IPS-20b (cell line): ENCODE measurements around the gene PKP4.
"Not testable (repeated sequence)": the region's sequence is repeated elsewhere in the genome, so short reads cannot be mapped to it uniquely, and the experiment has no call there.

ENCODE experiments used
- H3K27ac ChIP-seq: one replicate; pipeline ENCODE4 v1.5.1; 2013; ENCODE audit warnings: low read length
- H3K27me3 ChIP-seq: 2 replicates; pipeline ENCODE4 v1.6.1; 2013; ENCODE audit warnings: mild to moderate bottlenecking, low read length, inconsistent platforms; ENCODE audit not compliant: insufficient read depth
- H3K36me3 ChIP-seq: 2 replicates; pipeline ENCODE4 v1.6.1; 2013; ENCODE audit warnings: low read depth, mild to moderate bottlenecking, inconsistent platforms, low read length, moderate library complexity; ENCODE audit not compliant: insufficient read depth
- H3K4me1 ChIP-seq: 2 replicates; pipeline ENCODE4 v1.6.1; 2013; ENCODE audit warnings: mild to moderate bottlenecking, control low read depth, inconsistent platforms, low read length, moderate library complexity; ENCODE audit not compliant: insufficient read depth
- H3K4me3 ChIP-seq: 2 replicates; pipeline ENCODE4 v1.5.1; 2013; ENCODE audit warnings: mild to moderate bottlenecking, low read length, inconsistent platforms
- H3K9ac ChIP-seq: 2 replicates; pipeline ENCODE4 v1.6.1; 2013; ENCODE audit warnings: low read depth, mild to moderate bottlenecking, inconsistent platforms, low read length, moderate library complexity
- H3K9me3 ChIP-seq: 2 replicates; pipeline ENCODE4 v1.6.1; 2013; ENCODE audit warnings: mild to moderate bottlenecking, low read depth, low read length, inconsistent platforms; ENCODE audit not compliant: insufficient read depth

PKP4 gene, protein sequence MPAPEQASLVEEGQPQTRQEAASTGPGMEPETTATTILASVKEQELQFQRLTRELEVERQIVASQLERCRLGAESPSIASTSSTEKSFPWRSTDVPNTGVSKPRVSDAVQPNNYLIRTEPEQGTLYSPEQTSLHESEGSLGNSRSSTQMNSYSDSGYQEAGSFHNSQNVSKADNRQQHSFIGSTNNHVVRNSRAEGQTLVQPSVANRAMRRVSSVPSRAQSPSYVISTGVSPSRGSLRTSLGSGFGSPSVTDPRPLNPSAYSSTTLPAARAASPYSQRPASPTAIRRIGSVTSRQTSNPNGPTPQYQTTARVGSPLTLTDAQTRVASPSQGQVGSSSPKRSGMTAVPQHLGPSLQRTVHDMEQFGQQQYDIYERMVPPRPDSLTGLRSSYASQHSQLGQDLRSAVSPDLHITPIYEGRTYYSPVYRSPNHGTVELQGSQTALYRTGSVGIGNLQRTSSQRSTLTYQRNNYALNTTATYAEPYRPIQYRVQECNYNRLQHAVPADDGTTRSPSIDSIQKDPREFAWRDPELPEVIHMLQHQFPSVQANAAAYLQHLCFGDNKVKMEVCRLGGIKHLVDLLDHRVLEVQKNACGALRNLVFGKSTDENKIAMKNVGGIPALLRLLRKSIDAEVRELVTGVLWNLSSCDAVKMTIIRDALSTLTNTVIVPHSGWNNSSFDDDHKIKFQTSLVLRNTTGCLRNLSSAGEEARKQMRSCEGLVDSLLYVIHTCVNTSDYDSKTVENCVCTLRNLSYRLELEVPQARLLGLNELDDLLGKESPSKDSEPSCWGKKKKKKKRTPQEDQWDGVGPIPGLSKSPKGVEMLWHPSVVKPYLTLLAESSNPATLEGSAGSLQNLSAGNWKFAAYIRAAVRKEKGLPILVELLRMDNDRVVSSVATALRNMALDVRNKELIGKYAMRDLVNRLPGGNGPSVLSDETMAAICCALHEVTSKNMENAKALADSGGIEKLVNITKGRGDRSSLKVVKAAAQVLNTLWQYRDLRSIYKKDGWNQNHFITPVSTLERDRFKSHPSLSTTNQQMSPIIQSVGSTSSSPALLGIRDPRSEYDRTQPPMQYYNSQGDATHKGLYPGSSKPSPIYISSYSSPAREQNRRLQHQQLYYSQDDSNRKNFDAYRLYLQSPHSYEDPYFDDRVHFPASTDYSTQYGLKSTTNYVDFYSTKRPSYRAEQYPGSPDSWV

DNA sequence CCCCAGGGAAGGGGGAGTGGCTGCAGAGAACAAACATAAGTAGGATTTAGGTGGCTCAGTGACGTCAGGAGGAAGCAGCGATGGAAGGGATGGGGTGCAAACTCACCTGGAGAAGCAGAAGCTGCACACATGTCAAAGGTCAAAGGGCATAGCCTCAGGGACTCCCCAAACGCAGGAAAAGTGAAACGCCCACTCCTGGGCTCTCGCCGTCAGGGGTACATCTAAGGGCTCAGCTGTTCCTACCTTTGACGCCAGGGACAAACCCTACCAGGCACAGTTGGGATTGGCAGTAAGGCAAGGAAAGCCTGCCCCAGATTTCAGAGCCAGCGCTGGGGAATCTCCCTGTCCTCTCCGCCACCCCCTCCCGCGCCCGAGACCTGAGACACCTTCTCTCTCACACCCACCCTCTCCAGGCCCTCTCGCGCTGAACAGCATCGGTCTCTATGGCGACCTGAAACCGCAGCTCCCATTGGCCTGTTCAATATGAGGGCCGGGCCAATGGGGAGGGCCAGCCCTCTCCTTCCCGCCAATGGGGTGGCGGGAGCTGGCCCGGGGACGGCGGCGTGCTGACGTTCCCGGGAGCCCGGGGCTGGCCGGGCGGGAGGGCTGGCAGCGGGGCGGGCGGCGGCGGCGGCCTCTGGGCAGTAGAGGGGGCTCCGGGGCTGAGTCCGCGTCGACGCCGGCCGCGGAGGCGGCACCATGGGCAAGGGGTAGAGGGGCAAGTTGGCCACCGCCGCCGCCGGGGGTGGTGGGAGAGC lies at the start of gene PKP4, which contains the start of gene CCDC148:
TSS of gene PKP4 (plus strand) at position 644 of the 758 bp plus-strand sequence. CDS start 76,233 bp downstream, outside the sequence.
TSS of gene CCDC148 (minus strand) at position 445 of the 758 bp plus-strand sequence. CDS start at position 131, 314 bp downstream.
- Histone ChIP-seq H3K9ac (peak within 1 kb of the TSS; percentile 77), H3K27me3 (no peaks in the 10 kb centered on the region), H3K27ac (peak within 1 kb of the TSS; percentile 59), H3K4me1 (peaks cover 17% of the 10 kb centered on the region), H3K36me3 (no peaks in the 10 kb centered on the region), H3K9me3 (no peaks in the 10 kb centered on the region), H3K4me3 (peak within 1 kb of the TSS; percentile 90)

DNA sequence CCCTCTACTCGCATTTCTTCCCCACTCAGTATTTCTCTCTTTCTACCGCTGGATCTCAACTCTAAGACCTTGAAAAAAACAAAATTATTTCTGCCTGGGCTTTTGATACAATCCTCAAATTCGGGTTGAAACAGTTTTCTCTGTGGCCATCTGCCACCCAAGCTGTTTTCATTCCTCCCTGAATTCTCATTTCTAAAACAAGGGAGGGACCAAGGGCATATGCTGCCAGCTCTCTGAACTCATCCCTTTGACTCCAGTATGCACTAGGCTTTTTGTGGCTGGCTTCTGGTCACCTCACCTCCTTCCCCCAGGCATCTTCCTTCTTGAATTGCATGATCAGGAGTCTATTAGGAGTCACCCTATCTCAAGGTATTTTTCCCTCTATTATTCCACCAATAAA lies 49.7 kb upstream of the PKP4 start:
- no peaks in the 10 kb centered on the region for H3K36me3 ChIP-seq
- H3K27me3 ChIP-seq: peaks cover 5% of the 10 kb centered on the region; the same call in 1 of the 2 replicates
- H3K4me1 ChIP-seq: peaks cover 13% of the 10 kb centered on the region
- H3K9ac ChIP-seq: no peak overlapping the region
- no peak overlapping the region for H3K27ac ChIP-seq
- H3K9me3 ChIP-seq: peaks cover 12% of the 10 kb centered on the region; the same call in 1 of the 2 replicates
- no peak overlapping the region for H3K4me3 ChIP-seq

DNA sequence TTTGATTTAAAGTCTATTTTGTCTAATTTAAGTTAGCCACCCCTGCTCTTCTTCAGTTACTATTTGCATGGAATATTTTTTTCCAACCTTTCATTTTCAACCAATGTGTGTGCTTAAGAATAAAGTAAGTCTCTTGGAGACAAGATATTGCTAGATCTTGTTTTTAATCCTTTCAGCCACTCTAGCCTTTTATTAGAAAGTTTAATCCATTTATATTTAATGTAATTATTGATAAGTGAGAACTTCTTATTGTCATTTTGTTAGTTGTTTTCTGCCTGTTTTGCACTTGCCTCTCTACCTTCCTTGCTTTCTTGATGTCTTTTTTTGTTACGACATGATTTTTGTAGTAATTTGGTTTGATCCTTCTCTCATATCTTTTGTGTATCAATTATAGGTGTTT lies 46.6 kb upstream of the PKP4 start:
- H3K4me1 ChIP-seq: peaks cover 18% of the 10 kb centered on the region
- H3K9me3 ChIP-seq: peaks cover 12% of the 10 kb centered on the region; the same call in 1 of the 2 replicates
- H3K27me3 ChIP-seq: peaks cover 31% of the 10 kb centered on the region; the same call in 1 of the 2 replicates
- H3K4me3 ChIP-seq: no peak overlapping the region
- no peak overlapping the region for H3K9ac ChIP-seq
- H3K27ac ChIP-seq: no peak overlapping the region
- H3K36me3 ChIP-seq: no peaks in the 10 kb centered on the region

DNA sequence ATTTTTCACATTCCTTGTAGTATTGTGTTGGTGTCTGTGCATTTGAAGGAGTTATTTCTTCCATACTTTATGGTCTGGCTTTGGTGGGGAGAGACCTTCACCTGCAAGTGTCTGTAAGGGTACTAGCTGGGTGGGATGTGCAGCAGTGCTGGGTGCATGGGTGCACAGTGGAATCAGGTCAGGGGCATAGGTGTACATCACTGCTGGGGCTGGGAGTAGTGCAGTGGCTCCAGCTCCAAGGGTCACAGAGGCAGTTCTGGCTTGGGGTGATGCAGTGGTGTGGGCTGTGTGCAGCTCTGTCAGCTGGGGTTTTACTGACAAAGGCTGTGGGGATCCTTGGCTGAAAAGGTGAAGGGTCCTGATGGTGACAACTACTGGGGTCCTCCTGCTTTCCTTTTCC lies 45.0 kb upstream of the PKP4 start:
- Histone ChIP-seq H3K36me3 (no peaks in the 10 kb centered on the region), H3K9ac (no peak overlapping the region), H3K4me1 (peaks cover 18% of the 10 kb centered on the region), H3K27me3 (peaks cover 31% of the 10 kb centered on the region; the same call in 1 of the 2 replicates), H3K9me3 (peaks cover 12% of the 10 kb centered on the region; the same call in 1 of the 2 replicates), H3K4me3 (no peak overlapping the region), H3K27ac (no peak overlapping the region)

- H3K27ac ChIP-seq: no peak overlapping the region
- peaks cover 12% of the 10 kb centered on the region; the same call in 1 of the 2 replicates for H3K9me3 ChIP-seq
- H3K36me3 ChIP-seq: no peaks in the 10 kb centered on the region
- no peak overlapping the region for H3K4me3 ChIP-seq
- no peak overlapping the region for H3K9ac ChIP-seq
- peaks cover 31% of the 10 kb centered on the region; the same call in 1 of the 2 replicates for H3K27me3 ChIP-seq
- H3K4me1 ChIP-seq: peaks cover 18% of the 10 kb centered on the region
Measured at GRCh38 chr2:158412206-158412605, 44.5 kb upstream of the PKP4 start.

DNA sequence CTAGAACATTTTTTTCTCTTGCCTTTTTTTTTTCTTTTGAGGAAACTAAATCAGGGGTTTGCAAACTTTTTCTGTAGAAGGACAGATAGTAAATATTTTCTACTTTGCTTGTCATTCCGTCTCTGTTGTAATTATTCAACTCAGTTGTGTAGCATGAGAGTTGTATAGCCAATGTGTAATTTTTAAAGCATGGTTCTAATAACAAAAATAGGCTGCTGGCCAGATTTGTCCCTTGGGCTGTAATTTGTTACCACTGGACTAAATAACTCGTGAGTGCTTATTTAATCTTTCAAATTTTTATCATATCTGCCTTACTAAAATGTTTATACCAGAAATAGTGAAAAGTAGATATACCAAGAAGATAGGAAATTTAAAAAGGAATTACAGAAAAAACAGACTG lies 43.2 kb upstream of the PKP4 start:
- Histone ChIP-seq H3K9me3 (peaks cover 12% of the 10 kb centered on the region; the same call in 1 of the 2 replicates), H3K27me3 (peaks cover 31% of the 10 kb centered on the region; the same call in 1 of the 2 replicates), H3K27ac (no peak overlapping the region), H3K4me1 (peaks cover 18% of the 10 kb centered on the region), H3K9ac (no peak overlapping the region), H3K36me3 (no peaks in the 10 kb centered on the region), H3K4me3 (no peak overlapping the region)

DNA sequence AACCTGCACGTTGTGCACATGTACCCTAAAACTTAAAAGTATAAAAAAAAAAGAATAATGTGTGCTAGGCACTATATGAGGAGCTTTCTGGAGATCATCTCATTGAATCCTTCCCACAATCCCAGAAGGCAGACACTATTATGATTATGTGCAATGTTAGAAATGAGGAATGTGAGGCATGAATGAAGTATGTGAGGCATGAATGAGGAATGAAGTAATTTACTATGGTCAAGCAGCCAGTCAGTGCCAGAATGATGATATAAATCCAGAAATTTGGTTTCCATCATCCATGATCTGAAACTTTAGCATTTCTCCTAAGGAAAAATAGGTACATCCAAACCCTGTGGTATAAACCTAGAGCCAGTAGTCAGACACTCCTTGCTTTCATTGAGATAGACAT lies 42.2 kb upstream of the PKP4 start:
- Histone ChIP-seq H3K4me1 (peaks cover 18% of the 10 kb centered on the region), H3K9ac (no peak overlapping the region), H3K9me3 (peaks cover 12% of the 10 kb centered on the region; the same call in 1 of the 2 replicates), H3K36me3 (no peaks in the 10 kb centered on the region), H3K27me3 (peaks cover 31% of the 10 kb centered on the region; the same call in 1 of the 2 replicates), H3K27ac (no peak overlapping the region), H3K4me3 (no peak overlapping the region)

- peaks cover 13% of the 10 kb centered on the region for H3K9me3 ChIP-seq
- no peak overlapping the region for H3K4me3 ChIP-seq
- H3K4me1 ChIP-seq: no peaks in the 10 kb centered on the region
- H3K9ac ChIP-seq: no peak overlapping the region
- no peaks in the 10 kb centered on the region for H3K27me3 ChIP-seq
- no peaks in the 10 kb centered on the region for H3K36me3 ChIP-seq
- H3K27ac ChIP-seq: no peak overlapping the region
Measured at GRCh38 chr2:158432117-158432516, 24.6 kb upstream of the PKP4 start.

DNA sequence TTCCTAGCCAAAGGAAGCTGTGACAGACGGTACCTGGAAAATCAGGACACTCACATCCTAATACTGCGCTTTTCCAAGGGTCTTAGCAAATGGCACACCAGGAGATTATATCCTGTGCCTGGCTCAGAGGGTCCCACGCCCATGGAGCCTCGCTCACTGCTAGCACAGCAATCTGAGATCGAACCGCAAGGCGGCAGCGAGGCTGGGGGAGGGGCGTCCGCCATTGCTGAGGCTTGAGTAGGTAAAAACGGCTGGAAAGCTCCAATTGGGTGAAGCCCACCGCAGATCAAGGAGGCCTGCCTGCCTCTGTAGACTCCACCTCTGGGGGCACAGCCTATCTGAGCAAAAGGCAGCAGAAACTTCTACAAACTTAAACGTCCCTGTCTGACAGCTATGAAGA lies 23.0 kb upstream of the PKP4 start:
- not testable (repeated sequence) for H3K9ac ChIP-seq, H3K27me3 ChIP-seq, H3K4me1 ChIP-seq, H3K27ac ChIP-seq, H3K36me3 ChIP-seq, H3K4me3 ChIP-seq
- H3K9me3 ChIP-seq: peaks cover 13% of the 10 kb centered on the region

DNA sequence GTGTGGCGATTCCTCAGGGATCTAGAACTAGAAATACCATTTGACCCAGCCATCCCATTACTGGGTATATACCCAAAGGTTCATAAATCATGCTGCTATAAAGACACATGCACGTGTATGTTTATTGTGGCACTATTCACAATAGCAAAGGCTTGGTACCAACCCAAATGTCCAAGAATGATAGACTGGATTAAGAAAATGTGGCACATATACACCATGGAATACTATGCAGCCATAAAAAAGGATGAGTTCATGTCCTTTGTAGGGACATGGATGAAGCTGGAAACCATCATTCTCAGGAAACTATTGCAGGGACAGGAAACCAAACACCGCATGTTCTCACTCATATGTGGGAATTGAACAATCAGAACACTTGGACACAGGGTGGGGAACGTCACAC lies 17.7 kb upstream of the PKP4 start:
- not testable (repeated sequence) for H3K9ac ChIP-seq, H3K27me3 ChIP-seq, H3K9me3 ChIP-seq, H3K27ac ChIP-seq, H3K4me1 ChIP-seq, H3K36me3 ChIP-seq, H3K4me3 ChIP-seq
